Neural cell (in vitro differentiated cells): ENCODE results near the gene FAM20C. TPM values are rescaled to one million over a fixed set of nuclear protein-coding genes. Genes with fewer than 3 reads are reported as not detected.

Experiments
- H2AFZ ChIP-seq: fragments of 200-600, 300-800 bp; sonication (generic), shearing (Covaris generic); 2 replicates; pipeline ENCODE4 v1.6.0; 2014; ENCODE audit warnings: low read depth, mild to moderate bottlenecking, antibody characterized with exemption, low read length, moderate library complexity
- H3F3A ChIP-seq: fragments of 200-600 bp; shearing (Covaris generic); 2 replicates; pipeline ENCODE4 v1.6.1; 2016; ENCODE audit warnings: mild to moderate bottlenecking, moderate library complexity, mixed read lengths, antibody characterized with exemption, low read length; ENCODE audit not compliant: insufficient read depth, poor library complexity, severe bottlenecking
- H3K27ac ChIP-seq: fragments of 200-600, 300-800 bp; sonication (generic), shearing (Covaris generic); 2 replicates; pipeline ENCODE4 v1.5.1; 2014; ENCODE audit warnings: mild to moderate bottlenecking, low read length, moderate library complexity
- H3K27me3 ChIP-seq: fragments of 300-800, 200-600 bp; sonication (generic), shearing (Covaris generic); 2 replicates; pipeline ENCODE4 v1.6.0; 2014; ENCODE audit warnings: mild to moderate bottlenecking, low read depth, low read length, moderate library complexity; ENCODE audit not compliant: insufficient read depth
- H3K36me3 ChIP-seq: fragments of 300-800, 200-600 bp; sonication (generic), shearing (Covaris generic); 2 replicates; pipeline ENCODE4 v1.5.1; 2014; ENCODE audit warnings: mild to moderate bottlenecking, antibody characterized with exemption, low read length, moderate library complexity; ENCODE audit not compliant: insufficient read depth
- H3K4me2 ChIP-seq: fragments of 300-800, 200-600 bp; sonication (generic), shearing (Covaris generic); 2 replicates; pipeline ENCODE4 v1.6.0; 2014; ENCODE audit warnings: mild to moderate bottlenecking, low read length
- H3K4me3 ChIP-seq: fragments of 300-800, 200-600 bp; sonication (generic), shearing (Covaris generic); 2 replicates; pipeline ENCODE4 v1.5.1; 2014; ENCODE audit warnings: mild to moderate bottlenecking, low read length, moderate library complexity
- H3K79me2 ChIP-seq: fragments of 200-600 bp; shearing (Covaris generic); replicated peaks from 2 replicates; pipeline ENCODE4 v1.6.0; 2014; ENCODE audit warnings: mild to moderate bottlenecking, low read length, moderate library complexity; ENCODE audit not compliant: insufficient read depth
- H3K9ac ChIP-seq: fragments of 300-800, 200-600 bp; sonication (generic), shearing (Covaris generic); 2 replicates; pipeline ENCODE4 v1.6.1; 2016; ENCODE audit warnings: mild to moderate bottlenecking, low read length, mixed read lengths
- H3K9me2 ChIP-seq: fragments of 200-600 bp; shearing (Covaris generic); 2 replicates; pipeline ENCODE4 v1.6.1; 2016; ENCODE audit warnings: mild to moderate bottlenecking, low read length, mixed read lengths; ENCODE audit not compliant: insufficient read depth
- H3K9me3 ChIP-seq: fragments of 200-600, 300-800 bp; sonication (generic), shearing (Covaris generic); 2 replicates; pipeline ENCODE4 v1.6.1; 2016; ENCODE audit warnings: mild to moderate bottlenecking, mixed run types, low read length, moderate library complexity, mixed read lengths
- H4K20me1 ChIP-seq: fragments of 200-600 bp; shearing (Covaris generic); 2 replicates; pipeline ENCODE4 v1.6.1; 2016; ENCODE audit warnings: mild to moderate bottlenecking, mixed run types; ENCODE audit not compliant: insufficient read depth
- CTCF ChIP-seq: fragments of 450-650 bp; IDR thresholded peaks from 2 replicates; pipeline ENCODE4 v1.5.1; 2014; ENCODE audit warnings: antibody characterized with exemption, mild to moderate bottlenecking, moderate library complexity; ENCODE audit not compliant: poor library complexity, severe bottlenecking
- EP300 ChIP-seq: fragments of 450-650 bp; conservative IDR thresholded peaks from 2 replicates; pipeline ENCODE4 v1.6.1; 2014; ENCODE audit warnings: antibody characterized with exemption, mild to moderate bottlenecking, moderate library complexity; ENCODE audit not compliant: poor library complexity, severe bottlenecking
- EZH2 ChIP-seq: fragments of 200-600, 300-800 bp; shearing (Covaris generic), sonication (generic); IDR thresholded peaks from 2 replicates; pipeline ENCODE4 v1.6.1; 2014; ENCODE audit warnings: antibody characterized with exemption, low read length, borderline replicate concordance, mild to moderate bottlenecking; ENCODE audit not compliant: insufficient read depth, poor library complexity, severe bottlenecking
- POLR2AphosphoS5 ChIP-seq: IDR thresholded peaks from 2 replicates; pipeline ENCODE4 v1.6.1; 2012
- REST ChIP-seq: IDR thresholded peaks from 2 replicates; pipeline ENCODE4 v1.6.1; 2012; ENCODE audit warnings: borderline replicate concordance
- SMC3 ChIP-seq: fragments of 450-650 bp; conservative IDR thresholded peaks from 2 replicates; pipeline ENCODE4 v1.6.1; 2014; ENCODE audit warnings: antibody characterized with exemption, mild to moderate bottlenecking, moderate library complexity; ENCODE audit not compliant: poor library complexity
- TAF1 ChIP-seq: IDR thresholded peaks from 2 replicates; pipeline ENCODE4 v1.6.1; 2012; ENCODE audit warnings: low read depth
- polyA plus RNA-seq: library from polyadenylated mRNA; depleted of rRNA; stranded (reverse); fragments of >200 nt; gene quantifications from 2 replicates; pipeline ENCODE4 v1.2.3, GENCODE V29; 2014

Gene FAM20C
- polyA plus RNA-seq, 1 donor from 2014 or later: 22.7 TPM

DNA sequence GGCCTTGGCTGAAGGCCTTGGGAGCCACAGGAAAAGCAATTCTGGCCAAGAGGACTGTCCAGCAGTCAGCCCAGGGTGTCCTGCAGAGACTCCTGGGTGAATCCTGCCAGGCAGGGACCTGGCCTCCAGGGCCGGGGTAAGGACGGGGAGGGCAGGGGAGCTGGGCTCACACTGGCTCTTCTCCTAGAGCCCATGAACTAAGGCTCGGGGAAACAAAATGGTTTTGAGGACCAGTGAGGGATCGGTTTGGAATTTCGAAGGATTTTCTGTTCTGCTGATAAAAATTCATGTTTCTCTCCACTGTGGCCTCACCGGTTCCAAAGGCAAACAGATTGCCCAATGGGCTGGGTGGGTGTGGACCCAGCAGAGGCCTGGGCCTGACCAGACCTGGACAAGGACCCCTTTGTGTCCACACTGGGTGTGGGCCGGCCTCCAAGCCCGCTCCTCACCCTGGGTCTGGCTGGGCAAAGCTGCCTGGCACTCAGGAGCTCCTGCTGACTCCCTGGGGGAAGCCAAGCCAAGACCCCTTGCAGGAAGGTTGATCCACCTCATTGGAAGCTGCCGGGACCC is 27.3 kb downstream of the FAM20C start:
- Histone ChIP-seq H2AFZ (no peak overlapping the region), H3K9me3 (no peaks in the 10 kb centered on the region), H3K79me2 (no peaks in the 10 kb centered on the region), H3K36me3 (no peaks in the 10 kb centered on the region), H4K20me1 (no peaks in the 10 kb centered on the region), H3K9me2 (no peaks in the 10 kb centered on the region), H3K27ac (no peak overlapping the region), H3F3A (no peaks in the 10 kb centered on the region), H3K9ac (no peak overlapping the region), H3K4me3 (no peak overlapping the region), H3K4me2 (no peak overlapping the region), H3K27me3 (no peaks in the 10 kb centered on the region)
- no peak for TF ChIP-seq POLR2AphosphoS5
- TF ChIP-seq TAF1: no peak
- no peak for TF ChIP-seq SMC3
- no peak for TF ChIP-seq EZH2
- TF ChIP-seq CTCF: no peak

GRCh38 chr7:220151-220841 is 27.9 kb downstream of the FAM20C start:
- TF ChIP-seq REST (no peak), SMC3 (no peak), EP300 (no peak), TAF1 (no peak)
- Histone ChIP-seq H3K9ac (no peak overlapping the region), H3K36me3 (no peaks in the 10 kb centered on the region), H4K20me1 (no peaks in the 10 kb centered on the region), H2AFZ (no peak overlapping the region), H3K9me3 (no peaks in the 10 kb centered on the region), H3K4me2 (no peak overlapping the region), H3K79me2 (no peaks in the 10 kb centered on the region), H3K27ac (no peak overlapping the region), H3K4me3 (no peak overlapping the region), H3K9me2 (no peaks in the 10 kb centered on the region), H3F3A (no peaks in the 10 kb centered on the region), H3K27me3 (no peaks in the 10 kb centered on the region)
